Effector memory CD8-positive, alpha-beta T cell (primary cell): ENCODE results near the gene PRC1.
"Not testable (repeated sequence)": the region's sequence is repeated elsewhere in the genome, so short reads cannot be mapped to it uniquely, and the experiment has no call there.

Experiments used
- ATAC-seq: fragments of 150-1000 bp; cut with Tn5 transposase; replicated peaks from 2 replicates; pipeline ENCODE4 v1.10.0; 2021; ENCODE audit warnings: mild to moderate bottlenecking, moderate library complexity
- DNase-seq, 3 experiments: peaks; one replicate each; pipeline ENCODE4 v3.0.0; 2021
- H3K27ac Mint-ChIP-seq, 2 donors: one replicate each; pipeline ENCODE4 v1.8.0; 2022; ENCODE audit warnings: mild to moderate bottlenecking in 2 of 2, mixed read lengths in 2 of 2, moderate library complexity in 2 of 2
- H3K27me3 Mint-ChIP-seq, 2 donors: one replicate each; pipeline ENCODE4 v1.8.0; 2022; ENCODE audit warnings: mixed read lengths in 2 of 2
- H3K36me3 Mint-ChIP-seq: one replicate; pipeline ENCODE4 v1.8.0; 2022; ENCODE audit warnings: mild to moderate bottlenecking, moderate library complexity, mixed read lengths; ENCODE audit not compliant: insufficient read depth
- H3K4me1 Mint-ChIP-seq, 2 donors: one replicate each; pipeline ENCODE4 v1.8.0; 2022; ENCODE audit warnings: low read depth in 2 of 2, mixed read lengths in 2 of 2
- H3K4me3 Mint-ChIP-seq, 2 donors: one replicate each; pipeline ENCODE4 v1.8.0; 2022; ENCODE audit warnings: mild to moderate bottlenecking in 2 of 2, mixed read lengths in 2 of 2, moderate library complexity in 2 of 2
- H3K9me3 Mint-ChIP-seq, 2 donors: one replicate each; pipeline ENCODE4 v1.8.0; 2022; ENCODE audit warnings: mixed read lengths in 2 of 2

Gene PRC1

GRCh38 chr15:90930861-90931574 lies 63.3 kb downstream of the PRC1 start:
- Mint-ChIP-seq H3K4me1 (peaks cover 33 to 43% of the 10 kb centered on the region in 2 donors), H3K27me3 (no peaks in the 10 kb centered on the region), H3K9me3 (no peaks in the 10 kb centered on the region), H3K4me3 (peak overlapping the region; percentile 97 to 98), H3K36me3 (peaks cover 19% of the 10 kb centered on the region), H3K27ac (peak overlapping the region; percentile 95 to 97)
- no peak for DNase-seq
- ATAC-seq = no peak

- Mint-ChIP-seq H3K9me3 (no peaks in the 10 kb centered on the region), H3K36me3 (peaks cover 16% of the 10 kb centered on the region), H3K4me1 (peaks cover 26 to 34% of the 10 kb centered on the region in 2 donors), H3K27me3 (no peaks in the 10 kb centered on the region), H3K27ac (peak overlapping the region; percentile 94 to 96), H3K4me3 (peak overlapping the region; percentile 97 to 98)
- DNase-seq (no peak), ATAC-seq (no peak)
Observed at GRCh38 chr15:90929246-90930019, 64.9 kb downstream of the PRC1 start.

GRCh38 chr15:90928106-90928505 lies 66.2 kb downstream of the PRC1 start:
- H3K4me1 Mint-ChIP-seq = peaks cover 21 to 27% of the 10 kb centered on the region in 2 donors
- not testable (repeated sequence) for H3K27ac Mint-ChIP-seq

GRCh38 chr15:90926766-90927165 lies 67.6 kb downstream of the PRC1 start:
- peaks cover 16 to 21% of the 10 kb centered on the region in 2 donors for H3K4me1 Mint-ChIP-seq

More at GRCh38 chr15:90928106-90928505, 66.2 kb downstream of the PRC1 start:
- ATAC-seq, DNase-seq, H3K9me3 Mint-ChIP-seq, H3K27me3 Mint-ChIP-seq: not testable (repeated sequence)
- H3K36me3 Mint-ChIP-seq = peaks cover 13% of the 10 kb centered on the region
- peak overlapping the region; percentile 1 to 46 for H3K4me3 Mint-ChIP-seq

GRCh38 chr15:90924375-90924774 lies 70.0 kb downstream of the PRC1 start:
- Mint-ChIP-seq H3K27ac (no peak overlapping the region), H3K36me3 (peaks cover 7% of the 10 kb centered on the region), H3K4me1 (no peaks in the 10 kb centered on the region), H3K4me3 (no peak overlapping the region), H3K9me3 (no peaks in the 10 kb centered on the region), H3K27me3 (no peaks in the 10 kb centered on the region)
- DNase-seq (no peak), ATAC-seq (no peak)

More at GRCh38 chr15:90926766-90927165, 67.6 kb downstream of the PRC1 start:
- not testable (repeated sequence) for ATAC-seq, H3K27me3 Mint-ChIP-seq, H3K4me3 Mint-ChIP-seq, H3K9me3 Mint-ChIP-seq, DNase-seq, H3K27ac Mint-ChIP-seq
- H3K36me3 Mint-ChIP-seq = peaks cover 11% of the 10 kb centered on the region

- peaks cover 15% of the 10 kb centered on the region for H3K36me3 Mint-ChIP-seq
- H3K27me3 Mint-ChIP-seq, DNase-seq, H3K4me1 Mint-ChIP-seq, H3K27ac Mint-ChIP-seq, H3K9me3 Mint-ChIP-seq, H3K4me3 Mint-ChIP-seq, ATAC-seq: not testable (repeated sequence)
Observed at GRCh38 chr15:90922712-90923322, 71.5 kb downstream of the PRC1 start.

GRCh38 chr15:90921887-90922286 lies 72.4 kb downstream of the PRC1 start:
- DNase-seq = no peak
- no peak for ATAC-seq
- H3K9me3 Mint-ChIP-seq = no peaks in the 10 kb centered on the region
- no peak overlapping the region for H3K27ac Mint-ChIP-seq
- peaks cover 0 to 4% of the 10 kb centered on the region in 2 donors for H3K4me1 Mint-ChIP-seq
- H3K36me3 Mint-ChIP-seq = peaks cover 24% of the 10 kb centered on the region
- H3K27me3 Mint-ChIP-seq = no peaks in the 10 kb centered on the region
- H3K4me3 Mint-ChIP-seq = no peak overlapping the region

- Mint-ChIP-seq H3K4me3 (no peak overlapping the region), H3K4me1 (peaks cover 4 to 5% of the 10 kb centered on the region in 2 donors), H3K9me3 (no peaks in the 10 kb centered on the region), H3K36me3 (peaks cover 47% of the 10 kb centered on the region), H3K27ac (peak overlapping the region in 1 of 2 donors; percentile 51), H3K27me3 (no peaks in the 10 kb centered on the region)
- ATAC-seq = no peak
- no peak for DNase-seq
Observed at GRCh38 chr15:90918835-90919234, 75.5 kb downstream of the PRC1 start.

GRCh38 chr15:90918034-90918788 lies 76.1 kb downstream of the PRC1 start:
- Mint-ChIP-seq H3K27me3 (no peaks in the 10 kb centered on the region), H3K36me3 (peaks cover 49% of the 10 kb centered on the region), H3K9me3 (no peaks in the 10 kb centered on the region), H3K27ac (peak overlapping the region in 1 of 2 donors; percentile 59), H3K4me1 (peaks cover 4 to 5% of the 10 kb centered on the region in 2 donors), H3K4me3 (no peak overlapping the region)
- DNase-seq = no peak
- no peak for ATAC-seq

- Mint-ChIP-seq H3K9me3 (no peaks in the 10 kb centered on the region), H3K4me3 (no peak overlapping the region), H3K36me3 (peaks cover 49% of the 10 kb centered on the region)
Observed at GRCh38 chr15:90917569-90917968, 76.8 kb downstream of the PRC1 start.

GRCh38 chr15:90916461-90916860 lies 77.9 kb downstream of the PRC1 start:
- no peaks in the 10 kb centered on the region for H3K27me3 Mint-ChIP-seq
- no peak overlapping the region for H3K4me3 Mint-ChIP-seq
- DNase-seq (no peak), ATAC-seq (no peak)
- peaks cover 57% of the 10 kb centered on the region for H3K36me3 Mint-ChIP-seq
- no peaks in the 10 kb centered on the region for H3K9me3 Mint-ChIP-seq
- peaks cover 4 to 5% of the 10 kb centered on the region in 2 donors for H3K4me1 Mint-ChIP-seq
- peak overlapping the region in 1 of 2 donors; percentile 78 for H3K27ac Mint-ChIP-seq

More at GRCh38 chr15:90917569-90917968, 76.8 kb downstream of the PRC1 start:
- Mint-ChIP-seq H3K4me1 (peaks cover 4 to 5% of the 10 kb centered on the region in 2 donors), H3K27ac (peak overlapping the region in 1 of 2 donors; percentile 59), H3K27me3 (no peaks in the 10 kb centered on the region)
- DNase-seq (no peak), ATAC-seq (no peak)
